ENCODE results near the gene KRTAP1-3. TPM values are rescaled to one million over a fixed set of nuclear protein-coding genes. Genes with fewer than 3 reads are reported as not detected.

KRTAP1-3 gene
- total and polyA plus RNA-seq, 2 donors (not counting 1 experiment from before 2014, with no cell fraction given): not detected

DNA sequence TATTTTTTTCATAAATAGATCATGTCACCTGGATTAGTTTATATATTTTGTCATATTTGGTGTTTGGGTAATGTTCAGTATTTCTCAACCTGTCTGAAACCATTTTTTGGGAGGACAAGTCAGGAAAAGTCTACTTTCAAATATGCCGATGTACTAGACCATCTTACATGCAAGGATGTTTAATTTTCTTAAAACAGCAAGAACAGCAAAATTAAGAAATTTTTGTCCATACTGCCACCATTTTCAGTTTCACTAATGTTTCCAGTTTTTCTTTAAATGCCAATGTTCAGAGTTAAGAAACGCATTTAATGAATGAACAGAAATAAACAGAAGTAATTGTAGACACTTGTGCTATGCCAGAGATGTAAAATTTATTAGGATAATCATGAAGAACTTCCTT lies 41.6 kb downstream of the KRTAP1-3 start:
- H3K9me3 ChIP-seq (ENCODE audit: control insufficient read depth, insufficient read depth, low read depth, low read length): no peaks in the 10 kb centered on the region
- TF ChIP-seq, protein P1, sequence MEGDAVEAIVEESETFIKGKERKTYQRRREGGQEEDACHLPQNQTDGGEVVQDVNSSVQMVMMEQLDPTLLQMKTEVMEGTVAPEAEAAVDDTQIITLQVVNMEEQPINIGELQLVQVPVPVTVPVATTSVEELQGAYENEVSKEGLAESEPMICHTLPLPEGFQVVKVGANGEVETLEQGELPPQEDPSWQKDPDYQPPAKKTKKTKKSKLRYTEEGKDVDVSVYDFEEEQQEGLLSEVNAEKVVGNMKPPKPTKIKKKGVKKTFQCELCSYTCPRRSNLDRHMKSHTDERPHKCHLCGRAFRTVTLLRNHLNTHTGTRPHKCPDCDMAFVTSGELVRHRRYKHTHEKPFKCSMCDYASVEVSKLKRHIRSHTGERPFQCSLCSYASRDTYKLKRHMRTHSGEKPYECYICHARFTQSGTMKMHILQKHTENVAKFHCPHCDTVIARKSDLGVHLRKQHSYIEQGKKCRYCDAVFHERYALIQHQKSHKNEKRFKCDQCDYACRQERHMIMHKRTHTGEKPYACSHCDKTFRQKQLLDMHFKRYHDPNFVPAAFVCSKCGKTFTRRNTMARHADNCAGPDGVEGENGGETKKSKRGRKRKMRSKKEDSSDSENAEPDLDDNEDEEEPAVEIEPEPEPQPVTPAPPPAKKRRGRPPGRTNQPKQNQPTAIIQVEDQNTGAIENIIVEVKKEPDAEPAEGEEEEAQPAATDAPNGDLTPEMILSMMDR (conservative IDR thresholded peaks at IDR 0.05 in 1 of 2, IDR thresholded peaks at IDR 0.05 in 1 of 2; ENCODE audit: low read depth in 1 of 2, low read length in 2 of 2): no peak
- no peak for TF ChIP-seq EZH2 (IDR thresholded peaks at IDR 0.05; ENCODE audit: low read length, missing control alignments)
- DNase-seq (ENCODE audit: low read depth in 2 of 2): no peak
- H3K4me3 ChIP-seq (replicated peaks in 1 of 4; ENCODE audit: control extremely low read depth in 1 of 4, insufficient read depth in 1 of 4, low read depth in 3 of 4, low read length in 4 of 4): no peak overlapping the region
- H3K9ac ChIP-seq (ENCODE audit: insufficient read depth, low read length): no peak overlapping the region
- no peaks in the 10 kb centered on the region for H3K27me3 ChIP-seq (ENCODE audit: control insufficient read depth, insufficient read depth, low read length)
- no peak overlapping the region for H2AFZ ChIP-seq (ENCODE audit: low read length)
- H3K36me3 ChIP-seq (ENCODE audit: control insufficient read depth, insufficient read depth, low read length): no peaks in the 10 kb centered on the region
- no peak overlapping the region for H3K4me2 ChIP-seq (ENCODE audit: extremely low read depth, insufficient read depth, low read length)
- no peaks in the 10 kb centered on the region for H3K4me1 ChIP-seq (ENCODE audit: control insufficient read depth, extremely low read depth, insufficient read depth, low read length)
- no peaks in the 10 kb centered on the region for H3K79me2 ChIP-seq (ENCODE audit: control insufficient read depth, insufficient read depth, low read length)
- H3K27ac ChIP-seq (ENCODE audit: insufficient read depth, low read length): no peak overlapping the region
- no peaks in the 10 kb centered on the region for H4K20me1 ChIP-seq (ENCODE audit: control insufficient read depth, extremely low read depth, insufficient read depth, low read length)

DNA sequence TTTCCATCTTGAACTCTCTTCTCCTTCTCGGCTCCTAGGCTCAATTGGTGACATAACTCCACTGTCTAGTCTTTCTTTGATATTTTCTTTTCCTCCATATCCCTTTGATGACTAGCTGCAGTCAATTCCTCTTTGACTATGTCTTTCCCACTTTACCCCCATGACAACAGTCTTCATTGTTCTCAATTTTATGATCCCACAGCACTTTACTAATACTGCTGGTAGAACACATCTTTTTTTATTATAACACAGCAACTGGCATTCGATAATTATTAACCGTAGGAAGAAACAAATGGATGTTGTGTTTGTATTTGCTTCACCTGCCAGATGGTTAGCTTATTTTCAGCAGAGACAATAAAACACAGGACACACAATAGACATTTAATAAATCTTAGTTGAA lies 42.0 kb downstream of the KRTAP1-3 start:
- Histone ChIP-seq H2AFZ (ENCODE audit: low read length) (no peak overlapping the region), H3K4me1 (ENCODE audit: control insufficient read depth, extremely low read depth, insufficient read depth, low read length) (no peaks in the 10 kb centered on the region), H3K4me2 (ENCODE audit: extremely low read depth, insufficient read depth, low read length) (no peak overlapping the region), H4K20me1 (ENCODE audit: control insufficient read depth, extremely low read depth, insufficient read depth, low read length) (no peaks in the 10 kb centered on the region), H3K79me2 (ENCODE audit: control insufficient read depth, insufficient read depth, low read length) (no peaks in the 10 kb centered on the region), H3K9ac (ENCODE audit: insufficient read depth, low read length) (no peak overlapping the region), H3K27me3 (ENCODE audit: control insufficient read depth, insufficient read depth, low read length) (no peaks in the 10 kb centered on the region), H3K36me3 (ENCODE audit: control insufficient read depth, insufficient read depth, low read length) (no peaks in the 10 kb centered on the region), H3K27ac (ENCODE audit: insufficient read depth, low read length) (no peak overlapping the region), H3K9me3 (ENCODE audit: control insufficient read depth, insufficient read depth, low read depth, low read length) (no peaks in the 10 kb centered on the region), H3K4me3 (replicated peaks in 1 of 4; ENCODE audit: control extremely low read depth in 1 of 4, insufficient read depth in 1 of 4, low read depth in 3 of 4, low read length in 4 of 4) (no peak overlapping the region)
- TF ChIP-seq, protein P1 (conservative IDR thresholded peaks at IDR 0.05 in 1 of 2, IDR thresholded peaks at IDR 0.05 in 1 of 2; ENCODE audit: low read depth in 1 of 2, low read length in 2 of 2): no peak
- no peak for TF ChIP-seq EZH2 (IDR thresholded peaks at IDR 0.05; ENCODE audit: low read length, missing control alignments)
- no peak for DNase-seq (ENCODE audit: low read depth in 2 of 2)

DNA sequence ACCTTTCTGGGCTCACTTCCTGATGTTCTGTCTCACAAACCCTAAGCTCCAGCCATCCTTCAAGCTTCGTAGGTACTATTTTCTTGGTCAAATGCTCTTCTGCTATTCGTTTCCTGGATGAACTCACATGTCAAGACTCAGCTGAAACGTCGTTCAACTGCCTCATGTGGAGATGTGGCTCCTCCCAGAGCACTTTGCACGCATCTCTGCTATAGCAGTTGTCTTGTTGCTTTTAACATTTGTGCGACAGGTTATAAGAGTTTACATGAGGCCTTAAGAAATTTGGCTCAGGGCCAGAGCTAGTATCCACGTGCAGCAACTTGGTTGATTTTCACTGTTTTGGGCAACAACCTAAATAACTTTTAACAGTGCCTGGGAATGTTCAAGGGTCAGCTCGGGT lies 47.8 kb downstream of the KRTAP1-3 start:
- H3K79me2 ChIP-seq (ENCODE audit: control insufficient read depth, insufficient read depth, low read length): no peaks in the 10 kb centered on the region
- H3K4me1 ChIP-seq (ENCODE audit: control insufficient read depth, extremely low read depth, insufficient read depth, low read length): no peaks in the 10 kb centered on the region
- no peak overlapping the region for H3K4me3 ChIP-seq (replicated peaks in 1 of 4; ENCODE audit: control extremely low read depth in 1 of 4, insufficient read depth in 1 of 4, low read depth in 3 of 4, low read length in 4 of 4)
- no peaks in the 10 kb centered on the region for H3K9me3 ChIP-seq (ENCODE audit: control insufficient read depth, insufficient read depth, low read depth, low read length)
- no peaks in the 10 kb centered on the region for H3K27me3 ChIP-seq (ENCODE audit: control insufficient read depth, insufficient read depth, low read length)
- H2AFZ ChIP-seq (ENCODE audit: low read length): no peak overlapping the region
- no peak overlapping the region for H3K9ac ChIP-seq (ENCODE audit: insufficient read depth, low read length)
- no peak for TF ChIP-seq EZH2 (IDR thresholded peaks at IDR 0.05; ENCODE audit: low read length, missing control alignments)
- TF ChIP-seq, protein P1 (conservative IDR thresholded peaks at IDR 0.05 in 1 of 2, IDR thresholded peaks at IDR 0.05 in 1 of 2; ENCODE audit: low read depth in 1 of 2, low read length in 2 of 2): no peak
- no peak overlapping the region for H3K27ac ChIP-seq (ENCODE audit: insufficient read depth, low read length)
- H3K4me2 ChIP-seq (ENCODE audit: extremely low read depth, insufficient read depth, low read length): no peak overlapping the region
- no peaks in the 10 kb centered on the region for H4K20me1 ChIP-seq (ENCODE audit: control insufficient read depth, extremely low read depth, insufficient read depth, low read length)
- no peak for DNase-seq (ENCODE audit: low read depth in 2 of 2)
- no peaks in the 10 kb centered on the region for H3K36me3 ChIP-seq (ENCODE audit: control insufficient read depth, insufficient read depth, low read length)

Measured in fibroblast of lung (primary cell).